ENCODE results near the gene SENP6.

The SENP6 gene

GRCh38 chr6:75751443-75751842 is 149.8 kb downstream of the SENP6 start:
- Histone ChIP-seq H3K27ac (ENCODE audit: low read length) (no peak overlapping the region), H3K4me1 (ENCODE audit: control insufficient read depth in 1 of 2, insufficient read depth in 2 of 2, low read length in 2 of 2) (peaks cover 4 to 14% of the 10 kb centered on the region in 2 donors), H3K4me3 (ENCODE audit: low read depth in 1 of 2, low read length in 2 of 2) (no peak overlapping the region), H3K9me3 (ENCODE audit: control insufficient read depth in 1 of 2, low read length in 2 of 2) (no peaks in the 10 kb centered on the region), H3K36me3 (ENCODE audit: control insufficient read depth in 1 of 2, insufficient read depth in 2 of 2, low read length in 2 of 2) (no peaks in the 10 kb centered on the region), H3K27me3 (ENCODE audit: low read depth, low read length) (no peaks in the 10 kb centered on the region)

DNA sequence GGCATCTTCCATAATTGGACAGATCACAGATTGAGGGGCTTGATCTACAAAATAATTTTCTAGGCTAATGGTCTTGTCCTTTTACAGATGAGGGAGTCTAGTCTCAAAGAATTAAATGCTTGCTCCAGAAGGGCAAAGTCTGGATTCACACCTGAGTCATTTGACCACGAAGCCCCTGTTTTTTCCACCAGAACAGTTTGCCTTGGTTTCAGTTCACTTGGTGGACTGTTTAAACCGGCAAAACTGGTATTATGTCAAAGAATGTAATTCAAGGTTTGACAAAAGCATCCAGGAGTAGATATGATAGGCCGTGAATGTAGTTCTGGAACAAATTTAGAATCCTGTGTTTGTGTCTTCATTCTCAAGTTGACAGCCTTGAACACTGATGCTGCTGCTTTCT is 150.7 kb downstream of the SENP6 start:
- no peaks in the 10 kb centered on the region for H3K9me3 ChIP-seq (ENCODE audit: control insufficient read depth in 1 of 2, low read length in 2 of 2)
- H3K4me1 ChIP-seq (ENCODE audit: control insufficient read depth in 1 of 2, insufficient read depth in 2 of 2, low read length in 2 of 2), result peaks cover 4 to 14% of the 10 kb centered on the region in 2 donors
- H3K4me3 ChIP-seq (ENCODE audit: low read depth in 1 of 2, low read length in 2 of 2), result peak overlapping the region in 1 of 2 donors; percentile 26
- H3K27ac ChIP-seq (ENCODE audit: low read length), result no peak overlapping the region
- no peaks in the 10 kb centered on the region for H3K36me3 ChIP-seq (ENCODE audit: control insufficient read depth in 1 of 2, insufficient read depth in 2 of 2, low read length in 2 of 2)
- no peaks in the 10 kb centered on the region for H3K27me3 ChIP-seq (ENCODE audit: low read depth, low read length)

GRCh38 chr6:75755704-75756103 is 154.0 kb downstream of the SENP6 start:
- no peak overlapping the region for H3K4me3 ChIP-seq (ENCODE audit: low read depth in 1 of 2, low read length in 2 of 2)
- no peaks in the 10 kb centered on the region for H3K27me3 ChIP-seq (ENCODE audit: low read depth, low read length)
- H3K9me3 ChIP-seq (ENCODE audit: control insufficient read depth in 1 of 2, low read length in 2 of 2), result no peaks in the 10 kb centered on the region
- no peaks in the 10 kb centered on the region for H3K36me3 ChIP-seq (ENCODE audit: control insufficient read depth in 1 of 2, insufficient read depth in 2 of 2, low read length in 2 of 2)
- H3K4me1 ChIP-seq (ENCODE audit: control insufficient read depth in 1 of 2, insufficient read depth in 2 of 2, low read length in 2 of 2), result peaks cover 4 to 19% of the 10 kb centered on the region in 2 donors
- H3K27ac ChIP-seq (ENCODE audit: low read length), result no peak overlapping the region

- no peaks in the 10 kb centered on the region for H3K27me3 ChIP-seq (ENCODE audit: low read depth, low read length)
- H3K4me3 ChIP-seq (ENCODE audit: low read depth in 1 of 2, low read length in 2 of 2), result no peak overlapping the region
- H3K9me3 ChIP-seq (ENCODE audit: control insufficient read depth in 1 of 2, low read length in 2 of 2), result no peaks in the 10 kb centered on the region
- no peaks in the 10 kb centered on the region for H3K36me3 ChIP-seq (ENCODE audit: control insufficient read depth in 1 of 2, insufficient read depth in 2 of 2, low read length in 2 of 2)
- H3K4me1 ChIP-seq (ENCODE audit: control insufficient read depth in 1 of 2, insufficient read depth in 2 of 2, low read length in 2 of 2), result peaks cover 3 to 11% of the 10 kb centered on the region in 2 donors
- H3K27ac ChIP-seq (ENCODE audit: low read length), result no peak overlapping the region
Measured at GRCh38 chr6:75757295-75757694, 155.6 kb downstream of the SENP6 start.

GRCh38 chr6:75758061-75758460 is 156.4 kb downstream of the SENP6 start:
- H3K4me1 ChIP-seq (ENCODE audit: control insufficient read depth in 1 of 2, insufficient read depth in 2 of 2, low read length in 2 of 2), result peaks cover 0 to 8% of the 10 kb centered on the region in 2 donors
- no peaks in the 10 kb centered on the region for H3K27me3 ChIP-seq (ENCODE audit: low read depth, low read length)
- no peak overlapping the region for H3K27ac ChIP-seq (ENCODE audit: low read length)
- H3K4me3 ChIP-seq (ENCODE audit: low read depth in 1 of 2, low read length in 2 of 2), result no peak overlapping the region
- no peaks in the 10 kb centered on the region for H3K36me3 ChIP-seq (ENCODE audit: control insufficient read depth in 1 of 2, insufficient read depth in 2 of 2, low read length in 2 of 2)
- H3K9me3 ChIP-seq (ENCODE audit: control insufficient read depth in 1 of 2, low read length in 2 of 2), result no peaks in the 10 kb centered on the region

DNA sequence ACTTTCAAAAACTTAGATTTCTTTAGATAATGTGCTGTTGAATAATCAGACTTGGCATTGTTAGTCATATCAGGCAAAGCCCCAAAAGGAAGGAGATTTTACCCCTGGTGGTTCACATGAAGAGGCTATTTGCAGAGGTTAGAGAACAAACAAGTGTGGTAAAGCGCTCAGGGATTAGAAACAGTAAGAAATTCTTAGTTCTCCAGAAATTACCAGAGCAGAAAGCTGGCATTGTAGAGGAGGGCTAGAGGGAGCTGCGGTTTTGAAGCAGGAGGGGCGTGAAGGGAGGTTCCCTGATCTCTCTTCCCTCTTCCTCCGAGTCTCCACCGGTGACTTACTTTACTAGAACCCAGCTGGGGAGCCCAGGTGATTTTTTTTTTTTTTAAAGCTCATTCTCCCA is 157.5 kb downstream of the SENP6 start:
- no peaks in the 10 kb centered on the region for H3K9me3 ChIP-seq (ENCODE audit: control insufficient read depth in 1 of 2, low read length in 2 of 2)
- no peaks in the 10 kb centered on the region for H3K36me3 ChIP-seq (ENCODE audit: control insufficient read depth in 1 of 2, insufficient read depth in 2 of 2, low read length in 2 of 2)
- H3K27ac ChIP-seq (ENCODE audit: low read length), result no peak overlapping the region
- H3K4me1 ChIP-seq (ENCODE audit: control insufficient read depth in 1 of 2, insufficient read depth in 2 of 2, low read length in 2 of 2), result peaks cover 0 to 8% of the 10 kb centered on the region in 2 donors
- H3K27me3 ChIP-seq (ENCODE audit: low read depth, low read length), result no peaks in the 10 kb centered on the region
- H3K4me3 ChIP-seq (ENCODE audit: low read depth in 1 of 2, low read length in 2 of 2), result no peak overlapping the region

GRCh38 chr6:75760320-75760719 is 158.6 kb downstream of the SENP6 start:
- Histone ChIP-seq H3K9me3 (ENCODE audit: control insufficient read depth in 1 of 2, low read length in 2 of 2) (no peaks in the 10 kb centered on the region), H3K27me3 (ENCODE audit: low read depth, low read length) (no peaks in the 10 kb centered on the region), H3K36me3 (ENCODE audit: control insufficient read depth in 1 of 2, insufficient read depth in 2 of 2, low read length in 2 of 2) (no peaks in the 10 kb centered on the region), H3K4me3 (ENCODE audit: low read depth in 1 of 2, low read length in 2 of 2) (no peak overlapping the region), H3K27ac (ENCODE audit: low read length) (no peak overlapping the region), H3K4me1 (ENCODE audit: control insufficient read depth in 1 of 2, insufficient read depth in 2 of 2, low read length in 2 of 2) (peaks cover 0 to 8% of the 10 kb centered on the region in 2 donors)

- Histone ChIP-seq H3K4me1 (ENCODE audit: control insufficient read depth in 1 of 2, insufficient read depth in 2 of 2, low read length in 2 of 2) (peaks cover 0 to 8% of the 10 kb centered on the region in 2 donors), H3K36me3 (ENCODE audit: control insufficient read depth in 1 of 2, insufficient read depth in 2 of 2, low read length in 2 of 2) (no peaks in the 10 kb centered on the region), H3K9me3 (ENCODE audit: control insufficient read depth in 1 of 2, low read length in 2 of 2) (no peaks in the 10 kb centered on the region), H3K27ac (ENCODE audit: low read length) (no peak overlapping the region), H3K27me3 (ENCODE audit: low read depth, low read length) (no peaks in the 10 kb centered on the region), H3K4me3 (ENCODE audit: low read depth in 1 of 2, low read length in 2 of 2) (no peak overlapping the region)
Measured at GRCh38 chr6:75761489-75761888, 159.8 kb downstream of the SENP6 start.

- Histone ChIP-seq H3K4me3 (ENCODE audit: low read depth in 1 of 2, low read length in 2 of 2) (no peak overlapping the region), H3K27me3 (ENCODE audit: low read depth, low read length) (no peaks in the 10 kb centered on the region), H3K36me3 (ENCODE audit: control insufficient read depth in 1 of 2, insufficient read depth in 2 of 2, low read length in 2 of 2) (no peaks in the 10 kb centered on the region), H3K4me1 (ENCODE audit: control insufficient read depth in 1 of 2, insufficient read depth in 2 of 2, low read length in 2 of 2) (peaks cover 0 to 8% of the 10 kb centered on the region in 2 donors), H3K9me3 (ENCODE audit: control insufficient read depth in 1 of 2, low read length in 2 of 2) (no peaks in the 10 kb centered on the region), H3K27ac (ENCODE audit: low read length) (no peak overlapping the region)
Measured at GRCh38 chr6:75762063-75762462, 160.4 kb downstream of the SENP6 start.

DNA sequence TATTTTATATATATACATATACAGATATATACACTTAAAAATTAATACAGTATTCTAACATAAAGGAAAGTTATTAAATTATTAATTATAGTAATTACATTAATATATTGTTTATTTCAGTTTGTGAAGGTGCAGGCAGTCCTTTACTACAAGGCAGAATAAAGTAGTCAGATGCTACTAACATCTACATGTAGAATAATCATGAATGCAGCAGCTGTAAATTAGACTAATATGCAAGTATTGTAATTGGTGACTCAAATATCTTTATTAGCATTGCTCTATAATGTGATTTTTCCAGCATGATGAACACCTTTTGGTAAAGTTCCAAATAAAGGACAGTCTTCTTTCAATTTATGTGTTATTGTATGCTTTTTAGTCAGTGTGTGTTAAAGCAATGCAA is 164.7 kb downstream of the SENP6 start:
- Histone ChIP-seq H3K27me3 (ENCODE audit: low read depth, low read length) (no peaks in the 10 kb centered on the region), H3K36me3 (ENCODE audit: control insufficient read depth in 1 of 2, insufficient read depth in 2 of 2, low read length in 2 of 2) (no peaks in the 10 kb centered on the region), H3K27ac (ENCODE audit: low read length) (no peak overlapping the region), H3K9me3 (ENCODE audit: control insufficient read depth in 1 of 2, low read length in 2 of 2) (no peaks in the 10 kb centered on the region), H3K4me1 (ENCODE audit: control insufficient read depth in 1 of 2, insufficient read depth in 2 of 2, low read length in 2 of 2) (no peaks in the 10 kb centered on the region), H3K4me3 (ENCODE audit: low read depth in 1 of 2, low read length in 2 of 2) (no peak overlapping the region)

Data from muscle layer of duodenum (tissue), 2 donors.